SH-SY5Y (cell line): ENCODE data around the gene PDYN.

Experiments used
- GATA2 ChIP-seq: IDR thresholded peaks from 2 replicates; pipeline ENCODE4 v1.6.1; 2011; ENCODE audit warnings: mild to moderate bottlenecking, low read depth, low read length
- GATA3 ChIP-seq: IDR thresholded peaks from 2 replicates; pipeline ENCODE4 v1.6.1; 2011; ENCODE audit warnings: low read depth, mild to moderate bottlenecking, low read length, moderate library complexity

GRCh38 chr20:1940581-1940980 lies 53.3 kb downstream of the PDYN start:
- TF ChIP-seq GATA2 (no peak), GATA3 (no peak)
